Epithelial cell of esophagus (primary cell): ENCODE results near the gene NTN3.
"Not testable (repeated sequence)": the region's sequence is repeated elsewhere in the genome, so short reads cannot be mapped to it uniquely, and the experiment has no call there.

Experiments
- DNase-seq: peaks from one replicate; pipeline ENCODE4 v3.0.0; 2010; ENCODE audit warnings: low read depth
- H3K4me3 ChIP-seq: 2 replicates; pipeline ENCODE4 v1.5.1; 2011; ENCODE audit warnings: mild to moderate bottlenecking, low read length, control low read depth
- TF ChIP-seq, protein P1 (sequence below): IDR thresholded peaks from 2 replicates; pipeline ENCODE4 v1.5.1; 2011; ENCODE audit warnings: low read depth, mild to moderate bottlenecking, low read length, control low read depth, inconsistent platforms; ENCODE audit not compliant: insufficient read depth; ENCODE audit errors: missing control alignments

Gene NTN3

DNA sequence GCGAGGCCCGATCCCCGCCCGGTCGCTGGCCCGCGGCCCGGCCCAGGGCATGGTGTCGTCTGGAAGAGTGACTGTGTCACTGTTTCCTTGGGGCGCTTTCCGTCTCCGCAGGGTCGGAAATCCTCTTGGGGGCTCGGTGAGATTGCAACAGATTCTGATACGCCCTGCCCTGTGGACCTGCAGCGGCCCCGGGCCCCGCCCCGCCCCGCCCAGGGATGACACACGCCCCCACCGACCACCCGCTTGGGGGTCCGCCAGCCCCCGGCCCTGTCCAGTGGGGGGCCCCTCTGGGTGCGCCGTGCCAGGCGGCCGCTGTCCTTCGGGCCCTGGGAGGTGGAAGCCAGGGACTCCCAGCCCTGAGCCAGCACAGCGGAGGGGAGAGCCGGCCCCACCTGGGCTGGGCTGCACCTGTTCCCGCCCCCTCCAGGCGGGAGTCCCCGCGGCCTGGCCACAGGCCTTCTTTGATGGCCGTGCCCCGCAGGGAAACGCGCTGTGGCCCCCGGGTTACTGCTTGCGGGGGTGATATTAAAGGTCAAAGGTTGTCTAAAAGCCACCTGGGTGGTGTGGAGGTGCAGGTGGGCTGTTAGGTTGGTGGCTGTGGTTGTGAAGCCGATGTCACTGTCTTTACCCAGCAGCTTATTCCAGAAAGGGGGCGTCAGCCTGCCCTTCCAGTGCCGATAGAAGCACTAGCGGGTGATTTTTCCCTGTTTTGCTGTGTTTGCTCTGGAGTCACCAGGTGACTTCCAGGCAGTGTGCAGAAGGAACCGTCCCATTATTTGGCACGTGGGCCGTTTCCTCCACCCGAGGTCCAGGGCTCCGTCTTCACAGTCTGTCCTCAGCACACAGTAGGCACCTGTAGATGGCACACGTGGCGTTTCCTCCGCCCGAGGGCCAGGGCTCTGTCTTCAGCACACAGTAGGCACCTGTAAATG lies 4.6 kb downstream of the NTN3 start:
- H3K4me3 ChIP-seq = peak overlapping the region; percentile 43
- TF ChIP-seq, protein P1, sequence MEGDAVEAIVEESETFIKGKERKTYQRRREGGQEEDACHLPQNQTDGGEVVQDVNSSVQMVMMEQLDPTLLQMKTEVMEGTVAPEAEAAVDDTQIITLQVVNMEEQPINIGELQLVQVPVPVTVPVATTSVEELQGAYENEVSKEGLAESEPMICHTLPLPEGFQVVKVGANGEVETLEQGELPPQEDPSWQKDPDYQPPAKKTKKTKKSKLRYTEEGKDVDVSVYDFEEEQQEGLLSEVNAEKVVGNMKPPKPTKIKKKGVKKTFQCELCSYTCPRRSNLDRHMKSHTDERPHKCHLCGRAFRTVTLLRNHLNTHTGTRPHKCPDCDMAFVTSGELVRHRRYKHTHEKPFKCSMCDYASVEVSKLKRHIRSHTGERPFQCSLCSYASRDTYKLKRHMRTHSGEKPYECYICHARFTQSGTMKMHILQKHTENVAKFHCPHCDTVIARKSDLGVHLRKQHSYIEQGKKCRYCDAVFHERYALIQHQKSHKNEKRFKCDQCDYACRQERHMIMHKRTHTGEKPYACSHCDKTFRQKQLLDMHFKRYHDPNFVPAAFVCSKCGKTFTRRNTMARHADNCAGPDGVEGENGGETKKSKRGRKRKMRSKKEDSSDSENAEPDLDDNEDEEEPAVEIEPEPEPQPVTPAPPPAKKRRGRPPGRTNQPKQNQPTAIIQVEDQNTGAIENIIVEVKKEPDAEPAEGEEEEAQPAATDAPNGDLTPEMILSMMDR = no peak
- DNase-seq = no peak

DNA sequence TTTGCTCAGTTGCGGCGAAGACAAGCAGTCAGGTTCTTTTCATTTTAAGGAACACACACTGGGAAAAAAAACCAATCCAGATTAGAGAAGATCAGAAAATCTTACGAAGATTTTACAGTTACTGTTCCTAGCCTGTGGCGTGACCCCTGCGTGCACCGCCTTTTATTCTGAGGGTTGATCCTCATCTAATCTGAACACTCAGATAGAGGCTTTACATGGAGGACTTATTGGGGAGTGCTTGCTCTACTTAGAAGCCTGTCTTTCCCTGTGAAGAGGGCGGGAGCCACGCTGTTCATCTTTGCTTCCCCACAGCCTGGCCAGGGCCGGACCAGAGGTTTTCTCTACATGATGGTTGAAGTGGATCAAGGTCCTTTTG lies 5.2 kb downstream of the NTN3 start:
- no peak for DNase-seq
- TF ChIP-seq, protein P1 = no peak
- no peak overlapping the region for H3K4me3 ChIP-seq

DNA sequence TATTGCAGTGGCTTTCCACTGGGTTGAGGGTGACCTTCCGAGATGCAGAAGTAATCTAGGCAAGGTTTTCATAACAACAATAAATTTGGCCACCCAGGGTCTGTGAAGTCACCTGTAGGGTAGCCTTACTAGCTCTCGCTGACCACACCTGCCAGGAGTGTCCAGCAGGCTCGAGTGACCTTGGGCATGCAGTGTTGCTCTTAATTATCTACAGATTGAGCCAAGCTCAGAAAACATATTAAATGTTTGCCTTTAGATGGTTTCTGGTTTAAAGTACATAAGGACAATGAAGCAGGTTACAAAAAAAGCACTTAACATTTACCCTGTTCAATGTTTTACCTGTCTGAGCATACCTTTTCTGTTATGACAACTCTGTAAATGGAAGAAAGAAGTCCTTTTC lies 5.6 kb downstream of the NTN3 start:
- H3K4me3 ChIP-seq = no peak overlapping the region
- DNase-seq = no peak
- TF ChIP-seq, protein P1 = no peak

DNA sequence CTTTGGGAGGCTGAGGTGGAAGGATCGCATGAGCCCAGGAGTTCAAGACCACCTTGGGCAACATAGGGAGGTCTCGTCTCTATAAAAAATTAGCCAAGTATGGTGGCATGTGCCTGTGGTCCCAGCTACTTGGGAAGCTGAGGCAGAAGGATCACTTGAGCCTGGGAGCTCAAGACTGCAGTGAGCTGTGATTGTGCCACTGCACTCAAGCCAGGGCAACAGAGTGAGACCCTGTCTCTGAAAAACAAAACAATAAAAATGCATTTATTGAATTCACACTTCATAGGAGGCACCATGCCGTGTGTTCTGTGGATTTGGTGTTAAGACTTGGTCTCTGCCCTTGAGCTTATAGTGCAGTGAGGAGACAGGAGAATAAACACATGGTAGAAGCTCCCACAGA lies 6.2 kb downstream of the NTN3 start:
- TF ChIP-seq, protein P1 = no peak
- DNase-seq = no peak
- no peak overlapping the region for H3K4me3 ChIP-seq

DNA sequence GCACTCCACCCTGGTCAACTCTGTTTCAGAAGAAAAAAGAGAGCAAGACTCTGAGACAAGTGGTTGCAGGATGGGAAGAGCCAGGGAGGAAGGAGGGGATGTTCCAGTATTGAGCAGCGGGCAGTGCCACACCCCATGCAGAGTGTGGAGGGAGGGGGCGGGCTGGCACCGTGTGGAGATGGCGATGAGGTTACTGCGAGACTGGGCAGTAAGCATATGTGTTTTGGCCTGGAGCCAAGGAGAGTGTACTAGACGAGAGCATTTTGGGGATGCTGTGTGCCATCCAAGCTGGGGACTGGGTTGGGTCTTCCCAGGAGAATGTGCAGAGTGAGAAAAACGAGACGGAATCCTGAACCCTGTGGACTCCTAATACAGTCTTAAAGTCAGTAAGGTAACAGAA lies 7.2 kb downstream of the NTN3 start:
- TF ChIP-seq, protein P1 = no peak

DNA sequence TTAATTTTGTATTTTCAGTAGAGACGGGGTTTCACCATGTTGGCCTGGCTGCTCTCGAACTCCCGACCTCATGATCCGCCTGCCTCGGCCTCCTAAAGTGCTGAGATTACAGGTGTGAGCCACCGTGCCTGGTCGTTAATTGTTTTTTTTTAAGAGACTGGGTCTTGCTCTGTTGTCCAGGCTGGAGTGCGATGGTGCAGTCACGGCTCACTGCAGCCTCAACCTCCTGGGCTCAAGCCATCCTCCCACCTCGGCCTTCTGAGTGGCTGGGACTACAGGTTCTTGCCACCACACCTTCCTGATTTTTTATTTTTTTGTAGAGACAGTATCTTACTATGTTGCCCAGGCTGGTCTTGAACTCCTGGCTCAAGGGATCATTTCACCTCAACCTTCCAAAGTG lies 8.9 kb downstream of the NTN3 start:
- DNase-seq, H3K4me3 ChIP-seq: not testable (repeated sequence)

More for the DNA sequence above, 7.2 kb downstream of the NTN3 start:
- no peak for DNase-seq
- no peak overlapping the region for H3K4me3 ChIP-seq

DNA sequence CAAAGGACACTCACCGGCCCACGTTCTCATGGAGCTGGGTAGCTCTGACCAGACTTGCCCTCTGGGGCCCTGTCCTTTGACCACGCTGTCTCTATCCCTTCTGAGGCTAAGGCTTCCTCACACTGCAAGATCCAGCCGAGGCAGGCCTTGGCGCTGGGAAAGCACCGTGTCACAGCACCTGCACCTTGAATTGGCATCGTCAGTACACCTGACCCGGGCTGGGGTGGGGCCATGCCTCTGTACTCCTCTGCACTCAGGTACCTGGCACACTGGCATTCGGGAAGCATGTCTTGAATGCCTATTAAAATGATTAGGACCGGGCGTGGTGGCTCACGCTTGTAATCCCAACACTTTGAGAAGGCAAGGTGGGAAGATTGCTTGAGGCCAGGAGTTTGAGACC lies 9.9 kb downstream of the NTN3 start:
- no peak overlapping the region for H3K4me3 ChIP-seq
- TF ChIP-seq, protein P1 = no peak
- no peak for DNase-seq
